DOHH2 (cell line): ENCODE data around the gene PTPN2.

Experiments used
- CTCF ChIP-seq: fragments of 200-600 bp; sonication (generic); IDR thresholded peaks from one replicate; pipeline ENCODE4 v1.5.1; 2014; ENCODE audit warnings: antibody characterized with exemption, mild to moderate bottlenecking, low read depth, low read length; ENCODE audit not compliant: poor library complexity, severe bottlenecking
- EZH2phosphoT487 ChIP-seq: fragments of 200-600 bp; sonication (generic); IDR thresholded peaks from 2 replicates; pipeline ENCODE4 v1.6.1; 2017; ENCODE audit warnings: borderline replicate concordance, mild to moderate bottlenecking, antibody characterized with exemption, low read length, moderate library complexity, mixed read lengths

- TF ChIP-seq CTCF = no peak
- TF ChIP-seq EZH2phosphoT487 = no peak
Observed at GRCh38 chr18:12751503-12751884, 132.5 kb downstream of the PTPN2 start.
